OCI-LY7 (cell line): Measurements from ENCODE around the gene SETBP1. TPM values are rescaled to one million over a fixed set of nuclear protein-coding genes. Genes with fewer than 3 reads are reported as not detected.

Source experiments
- BruUV-seq: library from RNA; stranded (reverse); fragments of 400-500 nt; replicated peaks from 2 replicates; lab custom pipeline; 2021; lab: Mats Ljungman, UMichigan
- CTCF ChIA-PET: fragments of 300-600 bp; sonication (Branson Sonifier 250); formaldehyde crosslinking; loops from one replicate; lab custom pipeline; 2022; ENCODE audit warnings: antibody characterized with exemption; ENCODE audit not compliant: unreplicated experiment; lab: Charles Lee
- POLR2A ChIA-PET: fragments of 300-600 bp; sonication (Branson Sonifier 250); formaldehyde crosslinking; loops from one replicate; lab custom pipeline; 2022; ENCODE audit warnings: antibody characterized with exemption; lab: Charles Lee
- DNase-seq: peaks from one replicate; pipeline ENCODE4 v3.0.0-alpha.2; 2015; ENCODE audit warnings: low spot score
- H2AFZ ChIP-seq: fragments of 200-600 bp; sonication (generic), shearing (Covaris generic); 2 replicates; pipeline ENCODE4 v1.6.1; 2014; ENCODE audit warnings: mild to moderate bottlenecking, antibody characterized with exemption, low read length, moderate library complexity
- H3K27ac ChIP-seq: fragments of 200-600 bp; sonication (generic); 2 replicates; pipeline ENCODE4 v1.5.1; 2014; ENCODE audit warnings: mixed run types, low read depth, mild to moderate bottlenecking, moderate library complexity, low read length, inconsistent platforms; ENCODE audit not compliant: poor library complexity, severe bottlenecking
- H3K36me3 ChIP-seq: fragments of 200-600 bp; sonication (generic); 2 replicates; pipeline ENCODE4 v1.6.1; 2014; ENCODE audit warnings: mild to moderate bottlenecking, antibody characterized with exemption, low read length, moderate library complexity, mixed read lengths; ENCODE audit not compliant: insufficient read depth
- H3K4me1 ChIP-seq: fragments of 200-600 bp; sonication (generic); 2 replicates; pipeline ENCODE4 v1.5.1; 2014; ENCODE audit warnings: mild to moderate bottlenecking, low read length; ENCODE audit not compliant: insufficient read depth, poor library complexity, severe bottlenecking
- H3K4me2 ChIP-seq: fragments of 200-600 bp; sonication (generic); 2 replicates; pipeline ENCODE4 v1.6.1; 2014; ENCODE audit warnings: mild to moderate bottlenecking, low read length
- H3K4me3 ChIP-seq: fragments of 200-600 bp; sonication (generic); 2 replicates; pipeline ENCODE4 v1.5.1; 2014; ENCODE audit warnings: mild to moderate bottlenecking, low read depth, low read length; ENCODE audit not compliant: poor library complexity, severe bottlenecking
- H3K79me2 ChIP-seq: fragments of 200-600 bp; sonication (generic); 2 replicates; pipeline ENCODE4 v1.6.1; 2016; ENCODE audit warnings: low read depth, mild to moderate bottlenecking, low read length, moderate library complexity, mixed read lengths; ENCODE audit not compliant: insufficient read depth
- H3K9me2 ChIP-seq: fragments of 200-600 bp; sonication (generic); 2 replicates; pipeline ENCODE4 v1.6.1; 2016; ENCODE audit warnings: mild to moderate bottlenecking, low read length, mixed read lengths; ENCODE audit not compliant: insufficient read depth
- H3K9me3 ChIP-seq: fragments of 200-600 bp; sonication (generic); 2 replicates; pipeline ENCODE4 v1.6.1; 2014; ENCODE audit warnings: mild to moderate bottlenecking, mixed run types, low read length, mixed read lengths
- H4K20me1 ChIP-seq: fragments of 200-600 bp; sonication (generic); 2 replicates; pipeline ENCODE4 v1.6.1; 2014; ENCODE audit warnings: mild to moderate bottlenecking, antibody characterized with exemption, low read length, moderate library complexity, mixed read lengths; ENCODE audit not compliant: insufficient read depth
- CTCF ChIP-seq: fragments of 200-600 bp; sonication (generic); conservative IDR thresholded peaks from 2 replicates; pipeline ENCODE4 v1.5.1; 2014; ENCODE audit warnings: mild to moderate bottlenecking, antibody characterized with exemption, low read length, moderate library complexity, mixed read lengths
- EZH2phosphoT487 ChIP-seq: fragments of 200-600 bp; sonication (generic); IDR thresholded peaks from 2 replicates; pipeline ENCODE4 v1.6.1; 2018; ENCODE audit warnings: low read depth, borderline replicate concordance, mild to moderate bottlenecking, mixed run types, antibody characterized with exemption, low read length, moderate library complexity, mixed read lengths
- intact Hi-C: fragments of 100-400 bp; cut with micrococcal nuclease; formaldehyde crosslinking; loops from one replicate; pipeline ENCODE4 v1.10.0; 2022; ENCODE audit not compliant: unreplicated experiment
- total RNA-seq, 2 experiments: library from RNA; depleted of rRNA in 1 of 2; stranded (reverse); fragments of >200 nt in 1 of 2; shearing (Covaris generic) in 1 of 2; gene quantifications; 2 replicates each; pipeline ENCODE4 v1.2.3, GENCODE V29; 2014 to 2022

SETBP1 gene
- total RNA-seq, 2 experiments from 2014 or later, result 2.6 to 9.1 TPM

- no peak for TF ChIP-seq CTCF
- TF ChIP-seq EZH2phosphoT487, result no peak
- H2AFZ ChIP-seq, result no peak overlapping the region
- no peak for DNase-seq
- H3K79me2 ChIP-seq, result no peaks in the 10 kb centered on the region
- no peaks in the 10 kb centered on the region for H3K9me3 ChIP-seq
- CTCF ChIA-PET, result no interaction called here
- H4K20me1 ChIP-seq, result no peaks in the 10 kb centered on the region
- no peak overlapping the region for H3K4me3 ChIP-seq
- H3K4me1 ChIP-seq, result no peaks in the 10 kb centered on the region
- H3K27ac ChIP-seq, result no peak overlapping the region
- no peak overlapping the region for H3K4me2 ChIP-seq
- no peaks in the 10 kb centered on the region for H3K36me3 ChIP-seq
- POLR2A ChIA-PET, result interaction anchor here (0.7 kb wide), 1 partner anchor 45 kb away, joined by 3 read pairs; no protein-coding TSS in a partner anchor
- intact Hi-C loops, result no loop called here
- no peaks in the 10 kb centered on the region for H3K9me2 ChIP-seq
- BruUV-seq, result no TSS peak
Observed at GRCh38 chr18:44702594-44702993, 21.9 kb downstream of the SETBP1 start.

DNA sequence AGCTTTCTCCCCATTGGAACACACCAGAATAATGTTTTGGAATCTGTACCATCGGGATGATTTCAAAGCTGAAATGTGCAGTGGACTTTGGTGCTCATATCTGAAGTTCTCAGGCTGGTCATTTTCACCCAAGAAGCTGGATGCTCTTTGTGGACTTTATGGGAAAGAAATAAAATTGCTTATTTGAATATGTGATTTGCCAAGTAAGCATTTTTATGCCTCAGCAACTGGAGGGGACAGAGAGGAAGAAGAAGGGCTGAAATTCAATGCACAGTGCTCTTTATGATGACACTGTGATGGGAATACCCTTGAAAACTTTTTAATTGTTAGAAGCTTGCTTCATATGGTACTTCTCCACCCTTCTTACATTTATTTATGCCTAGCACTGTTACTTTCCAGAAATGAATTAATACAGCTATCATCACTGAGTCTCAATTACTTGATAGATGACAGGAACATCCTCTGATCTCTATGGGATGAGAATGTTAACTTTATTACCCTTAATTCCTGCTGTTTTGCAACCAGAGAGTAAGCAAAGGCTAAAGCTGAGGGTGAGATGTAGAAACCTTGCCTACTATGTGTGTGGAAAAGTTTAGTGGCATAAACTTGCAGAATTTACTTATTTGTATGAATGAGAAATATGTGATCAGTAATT, 23.6 kb downstream of the SETBP1 start:
- POLR2A ChIA-PET, result no interaction called here
- H3K9me3 ChIP-seq, result no peaks in the 10 kb centered on the region
- CTCF ChIA-PET, result no interaction called here
- peaks cover 2% of the 10 kb centered on the region for H3K4me1 ChIP-seq
- TF ChIP-seq EZH2phosphoT487 (no peak), CTCF (no peak)
- H3K9me2 ChIP-seq, result no peaks in the 10 kb centered on the region
- no peak for DNase-seq
- H3K79me2 ChIP-seq, result no peaks in the 10 kb centered on the region
- no peak overlapping the region for H3K27ac ChIP-seq
- no TSS peak for BruUV-seq
- H3K36me3 ChIP-seq, result no peaks in the 10 kb centered on the region
- H2AFZ ChIP-seq, result no peak overlapping the region
- H4K20me1 ChIP-seq, result no peaks in the 10 kb centered on the region
- no peak overlapping the region for H3K4me3 ChIP-seq
- intact Hi-C loops, result no loop called here
- no peak overlapping the region for H3K4me2 ChIP-seq

GRCh38 chr18:44705075-44705675, 24.5 kb downstream of the SETBP1 start:
- ChIA-PET CTCF (no interaction called here), POLR2A (interaction anchor here (0.7 kb wide), 1 partner anchor 21 kb away, joined by 3 read pairs; no protein-coding TSS in a partner anchor)
- H3K79me2 ChIP-seq, result no peaks in the 10 kb centered on the region
- no TSS peak for BruUV-seq
- no peak for DNase-seq
- H3K9me2 ChIP-seq, result no peaks in the 10 kb centered on the region
- peaks cover 12% of the 10 kb centered on the region for H3K4me1 ChIP-seq
- no peak overlapping the region for H3K4me3 ChIP-seq
- H2AFZ ChIP-seq, result no peak overlapping the region
- H4K20me1 ChIP-seq, result no peaks in the 10 kb centered on the region
- H3K36me3 ChIP-seq, result no peaks in the 10 kb centered on the region
- H3K4me2 ChIP-seq, result no peak overlapping the region
- TF ChIP-seq EZH2phosphoT487, result no peak
- TF ChIP-seq CTCF, result no peak
- intact Hi-C loops, result no loop called here
- no peak overlapping the region for H3K27ac ChIP-seq
- H3K9me3 ChIP-seq, result no peaks in the 10 kb centered on the region
